WTC11 (cell line): ENCODE results near the gene LTBP1.

ENCODE experiments used
- FOXJ3 ChIP-seq: sonication (generic); formaldehyde crosslinking; IDR thresholded peaks from 2 replicates; pipeline ENCODE4 v1.9.0; 2021; ENCODE audit warnings: missing genetic modification reagents, mild to moderate bottlenecking, borderline replicate concordance
- TF ChIP-seq, protein P1 (sequence below): fragments of 200-600 bp; IDR thresholded peaks from 2 replicates; pipeline ENCODE4 v1.8.0; 2022; ENCODE audit warnings: antibody characterized with exemption

DNA sequence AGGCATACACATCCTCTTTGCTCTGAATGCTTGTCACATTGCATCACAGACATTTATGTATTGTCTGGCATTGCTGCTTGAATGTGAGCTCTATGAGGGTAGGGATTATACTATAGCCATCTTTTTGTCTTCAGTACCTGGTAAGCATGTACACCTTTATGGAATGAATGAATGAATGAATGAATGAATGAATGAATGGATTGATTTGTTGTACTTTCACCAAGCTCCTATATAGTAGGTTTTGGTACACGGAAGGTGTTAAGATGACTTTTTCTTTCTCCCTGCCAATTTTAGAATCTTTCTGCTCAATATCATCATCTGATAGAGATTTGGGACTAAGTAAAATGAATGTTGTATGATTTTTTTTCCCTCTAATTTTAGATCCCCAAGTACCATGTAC, 13.5 kb downstream of the LTBP1 start:
- TF ChIP-seq, protein P1, sequence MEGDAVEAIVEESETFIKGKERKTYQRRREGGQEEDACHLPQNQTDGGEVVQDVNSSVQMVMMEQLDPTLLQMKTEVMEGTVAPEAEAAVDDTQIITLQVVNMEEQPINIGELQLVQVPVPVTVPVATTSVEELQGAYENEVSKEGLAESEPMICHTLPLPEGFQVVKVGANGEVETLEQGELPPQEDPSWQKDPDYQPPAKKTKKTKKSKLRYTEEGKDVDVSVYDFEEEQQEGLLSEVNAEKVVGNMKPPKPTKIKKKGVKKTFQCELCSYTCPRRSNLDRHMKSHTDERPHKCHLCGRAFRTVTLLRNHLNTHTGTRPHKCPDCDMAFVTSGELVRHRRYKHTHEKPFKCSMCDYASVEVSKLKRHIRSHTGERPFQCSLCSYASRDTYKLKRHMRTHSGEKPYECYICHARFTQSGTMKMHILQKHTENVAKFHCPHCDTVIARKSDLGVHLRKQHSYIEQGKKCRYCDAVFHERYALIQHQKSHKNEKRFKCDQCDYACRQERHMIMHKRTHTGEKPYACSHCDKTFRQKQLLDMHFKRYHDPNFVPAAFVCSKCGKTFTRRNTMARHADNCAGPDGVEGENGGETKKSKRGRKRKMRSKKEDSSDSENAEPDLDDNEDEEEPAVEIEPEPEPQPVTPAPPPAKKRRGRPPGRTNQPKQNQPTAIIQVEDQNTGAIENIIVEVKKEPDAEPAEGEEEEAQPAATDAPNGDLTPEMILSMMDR = no peak
- no peak for TF ChIP-seq FOXJ3 (CRISPR knock-in tag)
